Vagina (tissue), 2 donors: ENCODE results near the gene FAM53B.

Experiments used
- CTCF ChIP-seq, 3 experiments: fragments of 450-650 bp in 2 of 3; fragments of 200-600 bp in 1 of 3; sonication (generic) in 1 of 3; IDR thresholded peaks; one replicate each; pipeline ENCODE4 v1.5.1; 2017 to 2019; ENCODE audit warnings: antibody characterized with exemption in 3 of 3, mild to moderate bottlenecking in 2 of 3, moderate library complexity in 2 of 3
- POLR2AphosphoS5 ChIP-seq, 2 donors: sonication (generic); formaldehyde crosslinking; IDR thresholded peaks; one replicate each; pipeline ENCODE4 v1.9.0; 2017; ENCODE audit warnings: antibody characterized with exemption in 2 of 2, mild to moderate bottlenecking in 2 of 2, low read depth in 1 of 2; ENCODE audit not compliant: insufficient read depth in 1 of 2

DNA sequence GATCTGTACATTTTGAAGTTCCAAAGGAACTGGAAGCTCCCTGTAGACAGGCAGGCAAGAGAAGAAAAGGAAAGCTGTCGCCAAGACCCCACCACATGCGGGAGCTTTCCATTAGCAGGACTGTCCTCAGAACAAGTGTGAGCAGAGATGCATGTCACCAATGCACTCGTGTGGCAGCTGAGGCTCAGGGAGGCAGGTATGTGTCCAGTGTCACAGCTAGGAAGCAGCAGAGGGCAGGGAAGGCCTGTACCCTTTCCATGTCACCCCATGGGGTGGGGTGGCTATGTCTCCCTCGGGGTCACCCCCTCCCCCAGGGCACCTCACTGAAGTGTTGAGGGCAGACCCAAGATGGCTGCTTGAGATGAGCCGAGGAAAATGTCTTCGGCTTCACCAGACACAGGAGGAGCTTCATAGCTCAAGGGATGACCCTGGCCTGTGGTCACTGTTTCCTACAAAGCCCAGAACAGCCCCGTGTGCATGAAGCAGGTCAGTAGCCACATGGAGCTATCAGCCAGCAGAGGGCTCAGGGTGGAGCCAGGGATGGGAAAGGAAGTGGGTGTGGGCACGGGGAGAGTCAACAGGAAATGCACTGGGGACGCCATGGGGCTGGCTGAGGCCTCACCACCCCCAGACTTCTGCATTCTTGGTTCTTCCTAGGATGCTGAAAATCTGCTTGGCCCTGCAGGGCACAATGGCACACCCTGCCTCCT is 96.6 kb downstream of the FAM53B start:
- peak in 1 of 2 donors; percentile 65 for TF ChIP-seq POLR2AphosphoS5 (IDR thresholded peaks at IDR 0.05; ENCODE audit: insufficient read depth in 1 of 2, low read depth in 1 of 2)
- TF ChIP-seq CTCF (IDR thresholded peaks at IDR 0.05) = no peak
